Kidney (tissue), 14 donors: ENCODE data around the gene CCDC116. TPM values are rescaled to one million over a fixed set of nuclear protein-coding genes. Genes with fewer than 3 reads are reported as not detected.
"Not testable (repeated sequence)": the region's sequence is repeated elsewhere in the genome, so short reads cannot be mapped to it uniquely, and the experiment has no call there.

Source experiments
- DNase-seq, 5 donors: peaks; one replicate each; pipeline ENCODE4 v3.0.0-alpha.2; 2013 to 2020
- FAIRE-seq: peaks from 2 replicates; lab custom pipeline; 2012; peaks lifted over from hg19 to GRCh38; lab: Jason Lieb, UNC
- H3K27ac ChIP-seq, 2 donors: one replicate each; pipeline ENCODE4 v1.7.0; 2013; ENCODE audit warnings: low read depth in 2 of 2, low read length in 2 of 2, inconsistent platforms in 1 of 2
- H3K27me3 ChIP-seq: one replicate; pipeline ENCODE4 v1.7.1; 2013; ENCODE audit warnings: low read length, inconsistent platforms; ENCODE audit not compliant: control insufficient read depth, insufficient read depth
- H3K36me3 ChIP-seq, 3 donors: one replicate each; pipeline versions ENCODE4 v1.7.0 to v1.7.1; 2013; ENCODE audit warnings: low read length in 3 of 3, control low read depth in 1 of 3, inconsistent platforms in 1 of 3; ENCODE audit not compliant: insufficient read depth in 3 of 3, control insufficient read depth in 2 of 3
- H3K4me1 ChIP-seq, 3 donors: one replicate each; pipeline versions ENCODE4 v1.7.0 to v1.7.1; 2013; ENCODE audit warnings: low read length in 3 of 3, inconsistent platforms in 1 of 3, low read depth in 1 of 3; ENCODE audit not compliant: control insufficient read depth in 2 of 3, insufficient read depth in 2 of 3
- H3K4me3 ChIP-seq, 3 donors: one replicate each; pipeline versions ENCODE4 v1.7.0 to v1.8.1; 2013; ENCODE audit warnings: low read length in 3 of 3, control low read depth in 1 of 3, inconsistent platforms in 1 of 3
- H3K9ac ChIP-seq, 3 donors: one replicate each; pipeline versions ENCODE4 v1.7.0 to v1.7.1; 2013; ENCODE audit warnings: low read length in 3 of 3, control low read depth in 1 of 3, inconsistent platforms in 1 of 3
- H3K9me3 ChIP-seq, 3 donors: one replicate each; pipeline versions ENCODE4 v1.7.0 to v1.7.1; 2013; ENCODE audit warnings: low read length in 3 of 3, control low read depth in 1 of 3, inconsistent platforms in 1 of 3; ENCODE audit not compliant: control insufficient read depth in 2 of 3, insufficient read depth in 1 of 3
- CTCF ChIP-seq: IDR thresholded peaks from 3 replicates; pipeline ENCODE4 v1.5.1; 2012; ENCODE audit warnings: mild to moderate bottlenecking, moderate library complexity, borderline replicate concordance; ENCODE audit not compliant: insufficient read depth; ENCODE audit errors: extremely low read depth
- intact Hi-C: fragments of 100-400 bp; cut with DNase I; formaldehyde crosslinking; loops from one replicate; pipeline ENCODE4 v1.11.1; 2022
- polyA plus RNA-seq: library from polyadenylated mRNA; stranded (reverse); fragments of 350-450 nt; fragmentation: Illumina TruSeq; extraction: RNeasy Lipid Tissue Mini Kit (QIAGEN cat#74804); gene quantifications from one replicate; pipeline ENCODE4 v1.2.3, GENCODE V29; 2014; ENCODE audit warnings: low read depth, low replicate concordance; ENCODE audit not compliant: insufficient read depth
- total RNA-seq: library from RNA; stranded (reverse); fragmentation: NEBNext Ultra II Directional; extraction: Animal tissue kit (Norgen Biotek cat#: 25700); gene quantifications from one replicate; pipeline ENCODE4 v1.2.1, GENCODE V29; 2021
- donor health status: control.
- donor health status: control.
- donor health status: control.
- donor health status: control.
- donor health status: control.
- donor health status: DM: yes; HTN: yes; CAD: no.
- donor health status: Normal renal cell carcinoma (clear cell type).

Gene CCDC116
- total and polyA plus RNA-seq, 2 donors from 2014 or later = 0.22 TPM

DNA sequence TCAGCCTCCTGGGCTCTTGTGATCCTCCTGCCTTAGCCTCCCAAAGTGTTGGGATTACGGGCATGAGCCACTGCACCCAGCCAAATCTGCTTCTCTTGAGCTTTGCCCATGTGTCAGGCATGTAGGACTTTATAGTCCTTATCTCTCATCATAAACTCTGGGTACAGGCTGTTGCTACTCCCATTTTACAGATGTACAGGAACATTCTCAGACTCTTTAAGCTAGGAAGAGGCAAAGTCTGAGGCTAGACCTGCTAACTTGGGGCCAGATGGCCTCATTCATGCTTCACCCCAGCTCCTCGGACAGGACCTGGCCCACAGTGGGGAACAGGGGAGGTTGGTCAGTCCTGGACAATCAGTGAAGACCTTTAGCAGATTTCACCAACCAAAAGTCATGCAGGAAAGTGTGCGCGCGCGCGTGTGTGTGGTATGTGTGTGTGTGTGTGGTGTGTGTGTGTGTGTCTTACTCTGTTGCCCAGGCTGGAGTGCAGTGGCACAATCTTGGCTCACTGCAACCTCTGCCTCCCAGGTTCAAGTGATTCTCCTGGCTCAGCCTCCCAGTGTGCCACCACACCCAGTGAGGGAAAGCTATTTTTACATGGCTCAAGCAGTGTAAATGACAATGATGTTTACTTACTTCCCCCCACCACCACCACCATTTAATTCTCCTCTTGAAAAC lies 26.5 kb upstream of the CCDC116 start:
- DNase-seq = no peak
- FAIRE-seq = no peak
- no peaks in the 10 kb centered on the region for H3K27me3 ChIP-seq
- no peaks in the 10 kb centered on the region for H3K4me1 ChIP-seq
- H3K9ac ChIP-seq = no peak overlapping the region
- no peaks in the 10 kb centered on the region for H3K9me3 ChIP-seq
- H3K36me3 ChIP-seq = peaks cover 0 to 5% (median 2%) of the 10 kb centered on the region in 3 donors
- no peak for TF ChIP-seq CTCF
- intact Hi-C loops = no loop called here
- no peak overlapping the region for H3K4me3 ChIP-seq
- H3K27ac ChIP-seq = no peak overlapping the region

DNA sequence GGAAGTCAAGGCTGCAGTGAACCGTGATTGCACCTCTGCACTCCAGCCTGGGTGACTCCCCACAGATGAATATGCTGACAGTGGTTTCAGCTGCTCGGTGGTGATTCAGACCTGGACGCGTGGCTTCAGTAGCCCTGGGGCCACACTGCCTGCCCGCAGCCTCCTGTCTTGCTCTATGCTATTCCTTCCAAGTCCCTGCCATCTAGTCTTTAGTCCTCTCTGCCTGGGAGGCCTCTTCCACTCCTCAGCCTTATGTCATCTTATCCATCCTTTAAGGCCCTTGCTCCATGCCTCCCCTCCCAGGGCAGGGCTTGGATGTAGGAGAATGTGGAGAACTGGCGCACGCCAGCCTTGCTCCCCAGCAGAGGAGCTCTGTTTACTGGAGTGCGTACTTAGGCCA lies 25.8 kb upstream of the CCDC116 start:
- DNase-seq = no peak
- Histone ChIP-seq H3K4me3 (no peak overlapping the region), H3K36me3 (peaks cover 0 to 12% (median 8%) of the 10 kb centered on the region in 3 donors), H3K9me3 (no peaks in the 10 kb centered on the region), H3K4me1 (no peaks in the 10 kb centered on the region), H3K27me3 (no peaks in the 10 kb centered on the region), H3K27ac (no peak overlapping the region), H3K9ac (no peak overlapping the region)
- no peak for TF ChIP-seq CTCF
- intact Hi-C loops = no loop called here
- FAIRE-seq = no peak

GRCh38 chr22:21609556-21610157 lies 22.9 kb upstream of the CCDC116 start:
- H3K9ac ChIP-seq, H3K27ac ChIP-seq, H3K27me3 ChIP-seq, H3K4me1 ChIP-seq, intact Hi-C loops, FAIRE-seq, DNase-seq, H3K9me3 ChIP-seq, H3K4me3 ChIP-seq: not testable (repeated sequence)
- H3K36me3 ChIP-seq = peaks cover 0 to 22% (median 11%) of the 10 kb centered on the region in 3 donors

DNA sequence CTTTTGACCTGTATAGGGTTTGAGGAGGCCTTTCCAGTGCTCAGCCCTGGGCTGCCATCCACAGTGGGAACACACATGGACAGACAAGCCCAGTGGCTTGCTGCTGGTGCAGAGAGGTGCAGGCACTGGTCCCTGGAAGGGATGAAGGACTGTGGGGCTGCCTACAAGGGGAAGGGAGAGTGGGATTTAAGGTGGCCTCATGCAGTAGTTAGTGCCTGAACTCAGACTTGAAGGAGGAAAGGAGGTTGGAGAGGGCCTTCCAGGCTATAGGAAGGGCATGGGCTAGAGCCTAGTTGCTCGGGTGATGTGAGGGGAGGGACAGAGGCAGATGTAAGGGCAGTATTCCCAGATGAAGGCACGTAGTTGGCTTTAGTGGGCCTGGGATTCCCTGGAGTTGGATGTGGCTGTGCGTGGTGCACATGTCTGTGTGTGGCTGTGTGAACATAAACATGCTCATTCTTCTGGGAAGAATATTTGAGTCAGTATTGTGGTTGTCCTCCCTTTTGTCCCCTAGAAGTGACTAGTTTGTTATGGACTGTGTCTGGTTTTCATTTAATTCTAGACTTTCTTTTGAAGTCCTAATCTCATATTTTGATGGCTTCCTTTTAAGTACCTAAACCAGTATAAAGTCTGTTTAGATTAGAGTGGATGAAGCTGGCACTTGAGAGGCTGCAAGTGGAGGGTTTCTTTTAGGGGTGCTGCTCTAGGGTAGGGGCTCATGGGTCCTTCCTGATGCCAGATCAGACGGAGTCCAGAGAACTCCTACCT lies 21.2 kb upstream of the CCDC116 start:
- FAIRE-seq (no peak), DNase-seq (no peak)
- Histone ChIP-seq H3K9ac (no peak overlapping the region), H3K27me3 (no peaks in the 10 kb centered on the region), H3K27ac (no peak overlapping the region), H3K9me3 (no peaks in the 10 kb centered on the region), H3K4me1 (peaks cover 0 to 2% (median 0%) of the 10 kb centered on the region in 3 donors), H3K4me3 (no peak overlapping the region), H3K36me3 (peaks cover 0 to 22% (median 11%) of the 10 kb centered on the region in 3 donors)
- no peak for TF ChIP-seq CTCF
- intact Hi-C loops = no loop called here
